KMS-11 (cell line): ENCODE measurements around the gene COLEC12.

Experiments
- H2AFZ ChIP-seq: fragments of 200-600 bp; sonication (generic); 2 replicates; pipeline ENCODE4 v1.6.1; 2016; ENCODE audit warnings: antibody characterized with exemption, mixed run types, low read depth
- H3K27ac ChIP-seq: fragments of 200-600 bp; sonication (generic); 2 replicates; pipeline ENCODE4 v1.6.1; 2016; ENCODE audit warnings: mild to moderate bottlenecking, mixed run types
- H3K27me3 ChIP-seq: fragments of 200-600 bp; sonication (generic); 2 replicates; pipeline ENCODE4 v1.6.1; 2017; ENCODE audit warnings: mild to moderate bottlenecking, low read depth, mixed run types, moderate library complexity; ENCODE audit not compliant: insufficient read depth
- H3K36me3 ChIP-seq: fragments of 200-600 bp; sonication (generic); 2 replicates; pipeline ENCODE4 v1.6.1; 2017; ENCODE audit warnings: mild to moderate bottlenecking, mixed run types; ENCODE audit not compliant: insufficient read depth
- H3K4me1 ChIP-seq: fragments of 200-600 bp; sonication (generic); 2 replicates; pipeline ENCODE4 v1.6.1; 2016; ENCODE audit warnings: mild to moderate bottlenecking, low read depth, mixed run types; ENCODE audit not compliant: poor library complexity, severe bottlenecking
- H3K4me2 ChIP-seq: fragments of 200-600 bp; sonication (generic); 2 replicates; pipeline ENCODE4 v1.7.0; 2016; ENCODE audit warnings: mild to moderate bottlenecking, mixed run types
- H3K4me3 ChIP-seq: fragments of 200-600 bp; sonication (generic); IDR thresholded peaks from 2 replicates; pipeline ENCODE4 v1.6.1; 2017; ENCODE audit warnings: low read depth, low read length, mixed read lengths; ENCODE audit not compliant: insufficient read depth
- H3K79me2 ChIP-seq: fragments of 200-600 bp; sonication (generic); 2 replicates; pipeline ENCODE4 v1.6.1; 2016; ENCODE audit warnings: low read depth, mixed run types; ENCODE audit not compliant: insufficient read depth
- H3K9ac ChIP-seq: fragments of 200-600 bp; sonication (generic); 2 replicates; pipeline ENCODE4 v1.6.1; 2016; ENCODE audit warnings: mild to moderate bottlenecking, mixed run types
- H4K20me1 ChIP-seq: fragments of 200-600 bp; sonication (generic); 2 replicates; pipeline ENCODE4 v1.6.1; 2016; ENCODE audit warnings: mild to moderate bottlenecking, mixed run types; ENCODE audit not compliant: insufficient read depth
- TF ChIP-seq, protein P1 (sequence below): fragments of 200-600 bp; sonication (generic); conservative IDR thresholded peaks from 2 replicates; pipeline ENCODE4 v1.6.1; 2017; ENCODE audit warnings: low read depth, mild to moderate bottlenecking, antibody characterized with exemption, low read length, moderate library complexity, mixed read lengths

The COLEC12 gene

DNA sequence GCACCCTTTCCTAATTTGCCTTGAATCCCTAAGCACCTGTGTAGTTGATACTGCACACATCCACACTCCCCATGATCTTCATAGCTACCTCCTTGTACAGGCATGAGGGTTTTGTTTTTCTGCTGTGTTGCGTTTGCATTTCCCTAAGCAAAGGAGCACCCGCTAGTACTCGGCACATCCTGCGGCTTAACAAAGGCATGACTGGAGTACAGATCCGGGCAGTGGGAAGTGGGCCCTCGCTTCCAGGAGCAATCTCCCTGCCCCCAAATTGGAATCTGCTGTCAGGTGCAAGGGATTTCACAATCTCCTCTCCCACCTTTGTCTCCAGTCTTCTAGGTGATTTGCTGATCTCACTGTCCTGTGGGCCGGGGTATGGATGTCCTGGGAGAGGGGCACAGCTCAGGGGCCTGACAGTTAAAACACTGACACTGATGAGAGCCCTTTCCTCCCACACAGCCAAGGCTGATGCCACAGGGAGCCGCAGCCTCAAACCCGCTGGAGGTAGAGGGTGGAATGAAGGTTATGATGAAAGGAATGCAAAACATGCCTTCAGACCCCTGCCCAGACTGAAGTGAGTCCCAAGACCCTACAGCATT is 133.9 kb downstream of the COLEC12 start:
- Histone ChIP-seq H3K4me2 (no peak overlapping the region), H3K36me3 (no peaks in the 10 kb centered on the region), H3K4me1 (peaks cover 5% of the 10 kb centered on the region), H3K79me2 (no peaks in the 10 kb centered on the region), H3K27ac (no peak overlapping the region), H2AFZ (no peak overlapping the region), H3K9ac (no peak overlapping the region), H3K4me3 (no peak overlapping the region), H4K20me1 (no peaks in the 10 kb centered on the region), H3K27me3 (no peaks in the 10 kb centered on the region)
- TF ChIP-seq, protein P1, sequence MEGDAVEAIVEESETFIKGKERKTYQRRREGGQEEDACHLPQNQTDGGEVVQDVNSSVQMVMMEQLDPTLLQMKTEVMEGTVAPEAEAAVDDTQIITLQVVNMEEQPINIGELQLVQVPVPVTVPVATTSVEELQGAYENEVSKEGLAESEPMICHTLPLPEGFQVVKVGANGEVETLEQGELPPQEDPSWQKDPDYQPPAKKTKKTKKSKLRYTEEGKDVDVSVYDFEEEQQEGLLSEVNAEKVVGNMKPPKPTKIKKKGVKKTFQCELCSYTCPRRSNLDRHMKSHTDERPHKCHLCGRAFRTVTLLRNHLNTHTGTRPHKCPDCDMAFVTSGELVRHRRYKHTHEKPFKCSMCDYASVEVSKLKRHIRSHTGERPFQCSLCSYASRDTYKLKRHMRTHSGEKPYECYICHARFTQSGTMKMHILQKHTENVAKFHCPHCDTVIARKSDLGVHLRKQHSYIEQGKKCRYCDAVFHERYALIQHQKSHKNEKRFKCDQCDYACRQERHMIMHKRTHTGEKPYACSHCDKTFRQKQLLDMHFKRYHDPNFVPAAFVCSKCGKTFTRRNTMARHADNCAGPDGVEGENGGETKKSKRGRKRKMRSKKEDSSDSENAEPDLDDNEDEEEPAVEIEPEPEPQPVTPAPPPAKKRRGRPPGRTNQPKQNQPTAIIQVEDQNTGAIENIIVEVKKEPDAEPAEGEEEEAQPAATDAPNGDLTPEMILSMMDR, result no peak

DNA sequence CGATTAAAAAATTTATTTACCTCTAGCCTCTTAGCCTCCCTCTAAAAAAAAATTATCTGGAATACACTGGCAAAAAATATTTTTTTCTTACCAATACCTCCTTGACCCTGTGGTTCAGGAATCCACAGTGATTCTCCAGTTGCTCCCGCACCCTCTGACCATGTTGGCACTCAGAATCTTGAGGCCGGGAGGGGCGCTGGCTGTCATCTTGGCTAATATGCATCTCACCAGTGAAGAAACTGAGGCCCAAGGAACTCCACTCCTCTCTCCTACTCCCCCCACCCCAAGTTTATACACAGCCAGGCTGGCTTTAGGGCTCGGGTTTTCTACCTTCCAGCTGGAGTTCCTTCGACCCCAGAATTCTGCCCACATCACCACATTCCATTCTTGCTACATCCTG is 134.8 kb downstream of the COLEC12 start:
- no peaks in the 10 kb centered on the region for H3K27me3 ChIP-seq
- H2AFZ ChIP-seq, result no peak overlapping the region
- no peaks in the 10 kb centered on the region for H4K20me1 ChIP-seq
- H3K4me1 ChIP-seq, result peaks cover 5% of the 10 kb centered on the region
- TF ChIP-seq, protein P1, result no peak
- no peak overlapping the region for H3K4me3 ChIP-seq
- no peak overlapping the region for H3K27ac ChIP-seq
- H3K36me3 ChIP-seq, result no peaks in the 10 kb centered on the region
- no peak overlapping the region for H3K4me2 ChIP-seq
- no peak overlapping the region for H3K9ac ChIP-seq
- H3K79me2 ChIP-seq, result no peaks in the 10 kb centered on the region

DNA sequence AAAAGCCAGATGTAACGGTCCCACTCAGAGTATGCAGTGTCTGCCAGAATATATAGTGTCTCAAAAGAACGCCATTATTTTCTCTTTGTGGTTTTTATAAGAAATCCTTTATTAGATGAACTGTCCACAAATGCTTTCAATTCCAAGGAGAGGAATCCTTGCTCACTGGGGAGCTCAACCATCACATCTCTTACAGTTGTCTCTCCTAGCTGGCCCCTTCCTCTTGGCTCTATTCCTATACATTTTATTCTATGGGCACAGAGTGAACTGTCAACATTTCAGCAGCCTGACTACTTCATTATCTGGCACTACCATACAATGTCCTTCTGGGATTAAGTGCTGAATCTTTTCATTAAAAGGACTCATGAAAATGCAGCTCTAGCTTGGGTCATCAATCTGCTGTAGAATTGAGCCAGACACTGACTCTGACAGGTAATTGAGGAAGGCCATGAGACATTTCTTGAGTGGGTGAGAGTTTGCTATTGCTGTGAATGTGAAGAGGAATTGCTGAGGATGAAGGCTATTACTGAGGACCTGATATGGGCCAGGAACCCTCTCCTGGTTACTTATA is 136.2 kb downstream of the COLEC12 start:
- TF ChIP-seq, protein P1, result no peak

DNA sequence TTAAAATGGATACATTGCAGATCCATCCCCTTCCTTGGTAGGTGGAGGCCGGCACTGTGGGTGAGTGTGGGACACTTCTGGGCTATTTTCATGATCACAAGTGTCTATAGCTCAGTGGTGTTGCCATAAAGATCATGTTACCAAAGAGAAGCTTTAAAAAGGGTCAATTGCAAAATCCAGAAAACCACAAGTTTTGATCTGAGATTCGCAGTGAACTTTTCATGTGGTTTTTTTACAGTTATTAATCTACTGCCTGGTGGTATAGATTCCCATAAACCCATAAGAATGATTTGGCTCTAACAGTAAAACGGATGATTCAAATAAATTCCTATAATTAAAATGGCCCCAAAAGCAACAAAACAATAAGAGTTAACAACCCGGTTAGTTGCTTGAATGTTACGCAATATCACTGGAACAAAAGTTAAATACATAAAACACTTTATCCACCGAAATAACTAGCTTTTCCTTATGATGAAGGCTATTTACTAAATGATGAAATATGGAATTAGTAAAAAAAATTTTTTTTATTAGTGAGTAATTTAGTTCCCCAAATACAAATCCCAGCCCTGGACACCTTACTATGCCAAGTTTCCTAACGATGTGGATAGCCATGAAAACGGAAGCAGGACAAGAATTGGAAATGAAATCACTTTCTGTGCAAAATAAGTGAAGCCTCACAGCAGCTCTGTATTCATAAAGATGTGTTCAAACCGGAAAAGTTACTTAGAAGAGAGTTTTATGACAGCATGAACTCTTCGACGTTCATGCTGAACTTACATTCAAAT is 137.0 kb downstream of the COLEC12 start:
- Histone ChIP-seq H2AFZ (no peak overlapping the region), H3K27ac (no peak overlapping the region)

More for the DNA sequence above, 136.2 kb downstream of the COLEC12 start:
- Histone ChIP-seq H3K36me3 (no peaks in the 10 kb centered on the region), H3K27ac (no peak overlapping the region), H3K79me2 (no peaks in the 10 kb centered on the region), H3K9ac (no peak overlapping the region), H2AFZ (no peak overlapping the region), H3K4me3 (no peak overlapping the region), H4K20me1 (no peaks in the 10 kb centered on the region), H3K27me3 (no peaks in the 10 kb centered on the region), H3K4me2 (no peak overlapping the region), H3K4me1 (peaks cover 5% of the 10 kb centered on the region)

More for the DNA sequence above, 137.0 kb downstream of the COLEC12 start:
- no peaks in the 10 kb centered on the region for H4K20me1 ChIP-seq
- H3K79me2 ChIP-seq, result no peaks in the 10 kb centered on the region
- peaks cover 5% of the 10 kb centered on the region for H3K4me1 ChIP-seq
- H3K9ac ChIP-seq, result no peak overlapping the region
- no peaks in the 10 kb centered on the region for H3K36me3 ChIP-seq
- H3K27me3 ChIP-seq, result no peaks in the 10 kb centered on the region
- H3K4me2 ChIP-seq, result no peak overlapping the region
- TF ChIP-seq, protein P1, result no peak
- no peak overlapping the region for H3K4me3 ChIP-seq
